Stimulated activated CD8-positive, alpha-beta memory T cell treated with anti-CD3 and anti-CD28 coated beads, Interleukin-15, amount 100 ng/mL, for 48 hours (primary cell): Measurements from ENCODE around the gene JAGN1.
A peak's percentile ranks its signal among the peaks of the same experiment; 100 is the strongest.
"Not testable (repeated sequence)": the region's sequence is repeated elsewhere in the genome, so short reads cannot be mapped to it uniquely, and the experiment has no call there.

Source experiments
- DNase-seq, 2 donors: peaks; one replicate each; pipeline ENCODE4 v3.0.0-alpha.2; 2020; ENCODE audit warnings: low read depth in 2 of 2

The JAGN1 gene

GRCh38 chr3:9890249-9891071 is at the start of gene JAGN1:
TSS of gene JAGN1 (plus strand) at chr3:9890610. CDS start at chr3:9890723, 113 bp downstream.
- DNase-seq = peak; percentile 79 to 82

GRCh38 chr3:9841015-9841414 is 49.4 kb upstream of the JAGN1 start:
- no peak for DNase-seq

GRCh38 chr3:9843715-9844438 is 46.5 kb upstream of the JAGN1 start, which contains the start of gene RPUSD3:
TSS of gene RPUSD3 (minus strand) at chr3:9844008. CDS start at chr3:9843990, 18 bp downstream.
- peak; percentile 89 to 90 for DNase-seq

- no peak for DNase-seq
Measured at GRCh38 chr3:9846231-9846630, 44.2 kb upstream of the JAGN1 start.

- DNase-seq = no peak
Measured at GRCh38 chr3:9846931-9847488, 43.4 kb upstream of the JAGN1 start.

- not testable (repeated sequence) for DNase-seq
Measured at GRCh38 chr3:9847870-9848269, 42.5 kb upstream of the JAGN1 start.

- not testable (repeated sequence) for DNase-seq
Measured at GRCh38 chr3:9848860-9849259, 41.5 kb upstream of the JAGN1 start.

GRCh38 chr3:9851383-9851782 is 39.0 kb upstream of the JAGN1 start:
- not testable (repeated sequence) for DNase-seq

GRCh38 chr3:9851926-9852325 is 38.5 kb upstream of the JAGN1 start:
- DNase-seq = not testable (repeated sequence)

GRCh38 chr3:9852528-9852927 is 37.9 kb upstream of the JAGN1 start:
- DNase-seq = no peak

GRCh38 chr3:9854291-9854940 is 36.0 kb upstream of the JAGN1 start:
- DNase-seq = not testable (repeated sequence)

- no peak for DNase-seq
Measured at GRCh38 chr3:9855594-9855993, 34.8 kb upstream of the JAGN1 start.

GRCh38 chr3:9859530-9860025 is 30.8 kb upstream of the JAGN1 start:
- no peak for DNase-seq

- DNase-seq = no peak
Measured at GRCh38 chr3:9861201-9861600, 29.2 kb upstream of the JAGN1 start.

- no peak for DNase-seq
Measured at GRCh38 chr3:9861626-9862130, 28.7 kb upstream of the JAGN1 start.

GRCh38 chr3:9862391-9863057 is 27.9 kb upstream of the JAGN1 start:
- peak; percentile 13 to 27 for DNase-seq

- DNase-seq = no peak
Measured at GRCh38 chr3:9863058-9863772, 27.2 kb upstream of the JAGN1 start.

- DNase-seq = no peak
Measured at GRCh38 chr3:9864200-9864927, 26.0 kb upstream of the JAGN1 start.

- DNase-seq = not testable (repeated sequence)
Measured at GRCh38 chr3:9865125-9865637, 25.2 kb upstream of the JAGN1 start.
